SK-N-SH treated with all-trans-retinoic acid at 6 μM for 48 hours (cell line): ENCODE data around the gene MCTS1.

ENCODE experiments used
- ATAC-seq: fragments of 200-7000 bp; cut with Tn5 transposase; 3 replicates; pipeline ENCODE4 v1.9.1; 2020; ENCODE audit warnings: mild to moderate bottlenecking, moderate library complexity
- ARNTL ChIP-seq: fragments of 450-650 bp; formaldehyde crosslinking; IDR thresholded peaks from 2 replicates; pipeline ENCODE4 v1.5.0; 2020; ENCODE audit warnings: low read depth, mild to moderate bottlenecking, moderate library complexity, borderline replicate concordance
- BACH2 ChIP-seq: fragments of 250-450 bp; sonication (Bioruptor Pico); IDR thresholded peaks from 2 replicates; pipeline ENCODE4 v1.9.0; 2021; ENCODE audit warnings: mild to moderate bottlenecking, borderline replicate concordance
- CSDC2 ChIP-seq: fragments of 250-450 bp; sonication (Bioruptor Pico); IDR thresholded peaks from 2 replicates; pipeline ENCODE4 v1.5.0; 2020; ENCODE audit warnings: mild to moderate bottlenecking, moderate library complexity
- ESRRG ChIP-seq: fragments of 250-450 bp; sonication (Bioruptor Pico); IDR thresholded peaks from 2 replicates; pipeline ENCODE4 v1.6.1; 2021; ENCODE audit warnings: mild to moderate bottlenecking
- GLIS3 ChIP-seq: fragments of 250-450 bp; sonication (Bioruptor Pico); IDR thresholded peaks from 2 replicates; pipeline ENCODE4 v1.5.0; 2020; ENCODE audit warnings: mild to moderate bottlenecking, moderate library complexity
- ISL1 ChIP-seq: fragments of 250-450 bp; sonication (Bioruptor Pico); IDR thresholded peaks from 2 replicates; pipeline ENCODE4 v2.1.2; 2022; ENCODE audit warnings: mild to moderate bottlenecking, moderate library complexity
- PPARA ChIP-seq: fragments of 250-450 bp; sonication (Bioruptor Pico); IDR thresholded peaks from 2 replicates; pipeline ENCODE4 v1.5.0; 2020; ENCODE audit warnings: mild to moderate bottlenecking, borderline replicate concordance
- RARB ChIP-seq: fragments of 250-450 bp; sonication (Bioruptor Pico); IDR thresholded peaks from 2 replicates; pipeline ENCODE4 v1.8.0; 2021; ENCODE audit warnings: mild to moderate bottlenecking, moderate library complexity
- SNAI2 ChIP-seq: fragments of 250-450 bp; sonication (Bioruptor Pico); IDR thresholded peaks from 2 replicates; pipeline ENCODE4 v1.5.0; 2020; ENCODE audit warnings: mild to moderate bottlenecking, moderate library complexity
- TCF4 ChIP-seq: fragments of 250-450 bp; sonication (Bioruptor Pico); IDR thresholded peaks from 2 replicates; pipeline ENCODE4 v1.8.0; 2021; ENCODE audit warnings: mild to moderate bottlenecking, moderate library complexity, borderline replicate concordance
- TOX ChIP-seq: fragments of 250-450 bp; sonication (Bioruptor Pico); IDR thresholded peaks from 2 replicates; pipeline ENCODE4 v1.8.0; 2021; ENCODE audit warnings: mild to moderate bottlenecking, moderate library complexity, borderline replicate concordance
- ZC3H10 ChIP-seq: fragments of 250-450 bp; sonication (Bioruptor Pico); IDR thresholded peaks from 2 replicates; pipeline ENCODE4 v1.5.1; 2021; ENCODE audit warnings: mild to moderate bottlenecking, moderate library complexity
- ZFP3 ChIP-seq: fragments of 250-450 bp; sonication (Bioruptor Pico); IDR thresholded peaks from 2 replicates; pipeline ENCODE4 v1.5.0; 2020; ENCODE audit warnings: mild to moderate bottlenecking, moderate library complexity
- ZFP30 ChIP-seq: fragments of 450-650 bp; formaldehyde crosslinking; IDR thresholded peaks from 2 replicates; pipeline ENCODE4 v1.5.0; 2022; ENCODE audit warnings: mild to moderate bottlenecking, moderate library complexity
- ZNF70 ChIP-seq: fragments of 450-650 bp; formaldehyde crosslinking; IDR thresholded peaks from 2 replicates; pipeline ENCODE4 v1.5.0; 2020; ENCODE audit warnings: mild to moderate bottlenecking, moderate library complexity
- ZNF8 ChIP-seq: fragments of 450-650 bp; formaldehyde crosslinking; IDR thresholded peaks from 2 replicates; pipeline ENCODE4 v1.5.0; 2020; ENCODE audit warnings: mild to moderate bottlenecking, moderate library complexity
- TF ChIP-seq, protein P1 (sequence below): fragments of 250-450 bp; sonication (Bioruptor Pico); IDR thresholded peaks from 2 replicates; pipeline ENCODE4 v1.8.0; 2021; ENCODE audit warnings: low read depth, mild to moderate bottlenecking, moderate library complexity, borderline replicate concordance
- TF ChIP-seq, protein P2 (sequence below): fragments of 250-450 bp; sonication (Bioruptor Pico); IDR thresholded peaks from 2 replicates; pipeline ENCODE4 v1.5.1; 2021; ENCODE audit warnings: mild to moderate bottlenecking, moderate library complexity
- TF ChIP-seq, protein P3 (sequence below): fragments of 250-450 bp; sonication (Bioruptor Pico); IDR thresholded peaks from 2 replicates; pipeline ENCODE4 v1.5.0; 2020; ENCODE audit warnings: mild to moderate bottlenecking, moderate library complexity
- TF ChIP-seq, protein P4 (sequence below): fragments of 250-450 bp; sonication (Bioruptor Pico); IDR thresholded peaks from 2 replicates; pipeline ENCODE4 v1.5.1; 2020; ENCODE audit warnings: low read depth, mild to moderate bottlenecking, moderate library complexity

The MCTS1 gene

DNA sequence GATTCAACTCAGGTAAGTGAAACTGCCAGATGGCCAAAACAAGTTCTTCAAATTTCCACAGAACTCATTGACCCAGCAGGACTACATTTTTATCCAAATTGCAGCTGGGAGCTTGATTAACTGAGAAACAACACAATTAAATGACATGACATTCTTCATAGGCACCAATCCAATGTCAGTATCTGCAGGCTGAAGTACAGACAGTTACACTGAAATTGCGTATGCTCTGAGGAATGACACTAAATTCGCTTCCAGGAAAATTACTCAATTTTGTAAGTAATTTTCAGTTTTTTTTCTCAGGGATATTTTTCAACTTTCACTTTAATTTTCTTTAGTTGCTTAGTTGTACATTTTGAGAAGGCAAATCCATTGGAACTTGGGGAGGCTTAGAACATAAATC, 21.5 kb downstream of the MCTS1 start:
- TF ChIP-seq, protein P1, sequence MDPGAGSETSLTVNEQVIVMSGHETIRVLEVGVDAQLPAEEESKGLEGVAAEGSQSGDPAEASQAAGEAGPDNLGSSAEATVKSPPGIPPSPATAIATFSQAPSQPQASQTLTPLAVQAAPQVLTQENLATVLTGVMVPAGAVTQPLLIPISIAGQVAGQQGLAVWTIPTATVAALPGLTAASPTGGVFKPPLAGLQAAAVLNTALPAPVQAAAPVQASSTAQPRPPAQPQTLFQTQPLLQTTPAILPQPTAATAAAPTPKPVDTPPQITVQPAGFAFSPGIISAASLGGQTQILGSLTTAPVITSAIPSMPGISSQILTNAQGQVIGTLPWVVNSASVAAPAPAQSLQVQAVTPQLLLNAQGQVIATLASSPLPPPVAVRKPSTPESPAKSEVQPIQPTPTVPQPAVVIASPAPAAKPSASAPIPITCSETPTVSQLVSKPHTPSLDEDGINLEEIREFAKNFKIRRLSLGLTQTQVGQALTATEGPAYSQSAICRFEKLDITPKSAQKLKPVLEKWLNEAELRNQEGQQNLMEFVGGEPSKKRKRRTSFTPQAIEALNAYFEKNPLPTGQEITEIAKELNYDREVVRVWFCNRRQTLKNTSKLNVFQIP (CRISPR knock-in tag), result no peak
- TF ChIP-seq ZNF70 (CRISPR knock-in tag) (no peak), RARB (CRISPR knock-in tag) (no peak), GLIS3 (CRISPR knock-in tag) (no peak), ESRRG (CRISPR knock-in tag) (no peak), ZFP3 (CRISPR knock-in tag) (no peak), ZFP30 (CRISPR knock-in tag) (no peak), SNAI2 (no peak), PPARA (CRISPR knock-in tag) (no peak), ZNF8 (no peak), TOX (CRISPR knock-in tag) (no peak), BACH2 (CRISPR knock-in tag) (no peak), ARNTL (CRISPR knock-in tag) (no peak)
- TF ChIP-seq, protein P2, sequence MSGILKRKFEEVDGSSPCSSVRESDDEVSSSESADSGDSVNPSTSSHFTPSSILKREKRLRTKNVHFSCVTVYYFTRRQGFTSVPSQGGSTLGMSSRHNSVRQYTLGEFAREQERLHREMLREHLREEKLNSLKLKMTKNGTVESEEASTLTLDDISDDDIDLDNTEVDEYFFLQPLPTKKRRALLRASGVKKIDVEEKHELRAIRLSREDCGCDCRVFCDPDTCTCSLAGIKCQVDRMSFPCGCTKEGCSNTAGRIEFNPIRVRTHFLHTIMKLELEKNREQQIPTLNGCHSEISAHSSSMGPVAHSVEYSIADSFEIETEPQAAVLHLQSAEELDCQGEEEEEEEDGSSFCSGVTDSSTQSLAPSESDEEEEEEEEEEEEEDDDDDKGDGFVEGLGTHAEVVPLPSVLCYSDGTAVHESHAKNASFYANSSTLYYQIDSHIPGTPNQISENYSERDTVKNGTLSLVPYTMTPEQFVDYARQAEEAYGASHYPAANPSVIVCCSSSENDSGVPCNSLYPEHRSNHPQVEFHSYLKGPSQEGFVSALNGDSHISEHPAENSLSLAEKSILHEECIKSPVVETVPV (CRISPR knock-in tag), result no peak
- TF ChIP-seq, protein P3, sequence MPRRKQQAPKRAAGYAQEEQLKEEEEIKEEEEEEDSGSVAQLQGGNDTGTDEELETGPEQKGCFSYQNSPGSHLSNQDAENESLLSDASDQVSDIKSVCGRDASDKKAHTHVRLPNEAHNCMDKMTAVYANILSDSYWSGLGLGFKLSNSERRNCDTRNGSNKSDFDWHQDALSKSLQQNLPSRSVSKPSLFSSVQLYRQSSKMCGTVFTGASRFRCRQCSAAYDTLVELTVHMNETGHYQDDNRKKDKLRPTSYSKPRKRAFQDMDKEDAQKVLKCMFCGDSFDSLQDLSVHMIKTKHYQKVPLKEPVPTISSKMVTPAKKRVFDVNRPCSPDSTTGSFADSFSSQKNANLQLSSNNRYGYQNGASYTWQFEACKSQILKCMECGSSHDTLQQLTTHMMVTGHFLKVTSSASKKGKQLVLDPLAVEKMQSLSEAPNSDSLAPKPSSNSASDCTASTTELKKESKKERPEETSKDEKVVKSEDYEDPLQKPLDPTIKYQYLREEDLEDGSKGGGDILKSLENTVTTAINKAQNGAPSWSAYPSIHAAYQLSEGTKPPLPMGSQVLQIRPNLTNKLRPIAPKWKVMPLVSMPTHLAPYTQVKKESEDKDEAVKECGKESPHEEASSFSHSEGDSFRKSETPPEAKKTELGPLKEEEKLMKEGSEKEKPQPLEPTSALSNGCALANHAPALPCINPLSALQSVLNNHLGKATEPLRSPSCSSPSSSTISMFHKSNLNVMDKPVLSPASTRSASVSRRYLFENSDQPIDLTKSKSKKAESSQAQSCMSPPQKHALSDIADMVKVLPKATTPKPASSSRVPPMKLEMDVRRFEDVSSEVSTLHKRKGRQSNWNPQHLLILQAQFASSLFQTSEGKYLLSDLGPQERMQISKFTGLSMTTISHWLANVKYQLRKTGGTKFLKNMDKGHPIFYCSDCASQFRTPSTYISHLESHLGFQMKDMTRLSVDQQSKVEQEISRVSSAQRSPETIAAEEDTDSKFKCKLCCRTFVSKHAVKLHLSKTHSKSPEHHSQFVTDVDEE (CRISPR knock-in tag), result no peak
- TF ChIP-seq, all 23 proteins: peak for 0
- ATAC-seq, result no peak

DNA sequence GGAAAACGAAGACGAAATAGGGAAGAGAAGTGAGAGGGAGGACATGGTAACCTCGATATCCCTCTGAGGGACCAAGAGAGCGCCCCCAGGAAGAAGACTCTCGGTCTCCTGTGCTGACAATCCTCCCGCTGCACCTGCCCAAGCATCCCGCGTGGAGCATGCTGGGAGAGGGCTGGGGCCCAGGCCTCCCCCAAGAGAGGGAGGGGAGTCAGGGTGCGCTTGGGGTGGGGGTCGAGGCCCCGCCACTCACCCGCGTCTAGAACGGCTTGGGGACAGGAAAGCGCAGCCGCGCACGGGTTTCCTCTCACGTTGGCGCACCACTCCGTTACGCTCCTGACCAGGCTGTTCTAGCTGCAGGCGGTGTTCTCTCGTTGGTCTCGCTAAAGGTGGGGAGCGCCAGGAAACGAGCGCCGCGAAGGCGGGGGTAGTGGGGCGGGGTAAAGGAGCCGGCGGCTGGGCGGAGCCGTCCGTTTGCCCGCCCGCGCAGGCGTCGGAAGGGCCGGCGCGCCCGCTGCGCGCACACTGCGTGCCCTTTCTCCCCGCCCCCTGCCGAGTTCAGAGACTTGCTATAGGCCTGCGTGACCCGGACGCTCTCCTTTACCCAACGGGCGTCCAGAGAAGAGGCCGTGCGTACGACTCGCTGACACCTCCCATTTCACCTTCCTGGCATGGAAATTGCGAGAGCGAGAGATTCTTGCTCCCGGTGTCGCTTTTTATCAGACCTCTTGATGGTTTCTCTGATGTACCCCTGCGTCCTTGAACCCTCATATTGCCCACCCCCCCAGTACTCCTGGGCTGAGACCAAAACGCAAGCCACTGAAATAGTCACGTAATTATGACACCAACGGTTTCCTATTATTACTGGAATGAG, 26.0 kb downstream of the MCTS1 start, which contains the start of gene C1GALT1C1:
Gene C1GALT1C1, minus strand, starts transcription at position 388 of the 871 bp plus-strand sequence. CDS start 2,888 bp downstream, outside the sequence.
- peak; percentile 99 for ATAC-seq
- TF ChIP-seq ZNF8 (no peak), SNAI2 (peak; percentile 76; the same call in 1 of the 2 replicates)

DNA sequence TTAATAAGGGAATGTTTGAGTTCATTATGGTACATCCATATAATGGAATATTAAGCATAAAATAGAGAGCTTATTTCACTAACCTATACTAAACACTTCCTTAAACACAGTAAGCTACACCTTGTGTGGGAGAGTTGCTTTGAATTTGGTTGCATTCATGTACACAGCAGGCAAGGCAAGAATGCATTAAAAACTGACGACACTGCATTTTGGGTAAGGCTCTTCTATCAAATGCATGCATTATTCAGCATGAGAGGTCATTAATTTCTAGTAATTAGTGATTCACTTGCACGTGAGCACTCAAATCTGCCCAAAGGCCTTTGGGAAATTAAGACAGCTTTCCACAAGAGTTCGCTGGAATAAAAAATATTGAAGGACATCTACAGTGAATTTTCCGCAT, 34.7 kb downstream of the MCTS1 start:
- TF ChIP-seq SNAI2, result no peak
- TF ChIP-seq BACH2 (CRISPR knock-in tag), result no peak
- no peak for TF ChIP-seq ZNF8
- TF ChIP-seq ZFP3 (CRISPR knock-in tag), result no peak
- TF ChIP-seq TOX (CRISPR knock-in tag), result no peak
- no peak for TF ChIP-seq CSDC2 (CRISPR knock-in tag)
- TF ChIP-seq, protein P2 (CRISPR knock-in tag), result no peak
- TF ChIP-seq TCF4 (CRISPR knock-in tag), result no peak
- no peak for TF ChIP-seq PPARA (CRISPR knock-in tag)
- no peak for TF ChIP-seq ISL1
- TF ChIP-seq ZC3H10 (CRISPR knock-in tag), result no peak
- no peak for TF ChIP-seq ARNTL (CRISPR knock-in tag)
- TF ChIP-seq ZNF70 (CRISPR knock-in tag), result no peak
- TF ChIP-seq, protein P1 (CRISPR knock-in tag), result no peak
- TF ChIP-seq, protein P4, sequence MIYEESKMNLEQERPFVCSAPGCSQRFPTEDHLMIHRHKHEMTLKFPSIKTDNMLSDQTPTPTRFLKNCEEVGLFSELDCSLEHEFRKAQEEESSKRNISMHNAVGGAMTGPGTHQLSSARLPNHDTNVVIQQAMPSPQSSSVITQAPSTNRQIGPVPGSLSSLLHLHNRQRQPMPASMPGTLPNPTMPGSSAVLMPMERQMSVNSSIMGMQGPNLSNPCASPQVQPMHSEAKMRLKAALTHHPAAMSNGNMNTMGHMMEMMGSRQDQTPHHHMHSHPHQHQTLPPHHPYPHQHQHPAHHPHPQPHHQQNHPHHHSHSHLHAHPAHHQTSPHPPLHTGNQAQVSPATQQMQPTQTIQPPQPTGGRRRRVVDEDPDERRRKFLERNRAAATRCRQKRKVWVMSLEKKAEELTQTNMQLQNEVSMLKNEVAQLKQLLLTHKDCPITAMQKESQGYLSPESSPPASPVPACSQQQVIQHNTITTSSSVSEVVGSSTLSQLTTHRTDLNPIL (CRISPR knock-in tag), result no peak

More for the DNA sequence above, 34.7 kb downstream of the MCTS1 start:
- no peak for ATAC-seq
